Activated CD8-positive, alpha-beta memory T cell treated with anti-CD3 and anti-CD28 coated beads, Interleukin-2, amount 50 U/mL, for 24 hours (primary cell): ENCODE results near the gene EEFSEC.

Source experiments
- DNase-seq: peaks from one replicate; pipeline ENCODE4 v3.0.0-alpha.2; 2020; ENCODE audit errors: extremely low read depth

Gene EEFSEC

DNA sequence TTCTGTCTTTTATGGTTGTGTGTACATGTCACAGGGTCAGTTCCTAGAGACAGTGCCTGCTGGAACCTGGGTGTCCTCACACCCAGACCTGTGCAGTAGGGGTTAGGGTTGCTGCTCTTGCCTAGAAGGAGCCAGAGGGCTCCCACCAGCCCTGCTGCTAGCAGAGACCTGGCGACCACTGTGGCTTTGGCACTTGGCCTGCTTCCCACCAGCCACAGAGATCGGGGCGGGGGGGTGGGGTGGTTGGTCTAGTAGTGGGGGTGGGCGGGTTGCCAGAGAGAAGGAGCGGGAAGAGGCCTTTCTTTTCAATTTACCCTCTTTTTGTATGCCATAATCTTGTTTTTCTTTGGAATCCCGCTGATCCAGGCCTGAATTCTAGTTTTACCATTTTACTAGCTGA is 29.4 kb downstream of the EEFSEC start:
- DNase-seq = no peak

DNA sequence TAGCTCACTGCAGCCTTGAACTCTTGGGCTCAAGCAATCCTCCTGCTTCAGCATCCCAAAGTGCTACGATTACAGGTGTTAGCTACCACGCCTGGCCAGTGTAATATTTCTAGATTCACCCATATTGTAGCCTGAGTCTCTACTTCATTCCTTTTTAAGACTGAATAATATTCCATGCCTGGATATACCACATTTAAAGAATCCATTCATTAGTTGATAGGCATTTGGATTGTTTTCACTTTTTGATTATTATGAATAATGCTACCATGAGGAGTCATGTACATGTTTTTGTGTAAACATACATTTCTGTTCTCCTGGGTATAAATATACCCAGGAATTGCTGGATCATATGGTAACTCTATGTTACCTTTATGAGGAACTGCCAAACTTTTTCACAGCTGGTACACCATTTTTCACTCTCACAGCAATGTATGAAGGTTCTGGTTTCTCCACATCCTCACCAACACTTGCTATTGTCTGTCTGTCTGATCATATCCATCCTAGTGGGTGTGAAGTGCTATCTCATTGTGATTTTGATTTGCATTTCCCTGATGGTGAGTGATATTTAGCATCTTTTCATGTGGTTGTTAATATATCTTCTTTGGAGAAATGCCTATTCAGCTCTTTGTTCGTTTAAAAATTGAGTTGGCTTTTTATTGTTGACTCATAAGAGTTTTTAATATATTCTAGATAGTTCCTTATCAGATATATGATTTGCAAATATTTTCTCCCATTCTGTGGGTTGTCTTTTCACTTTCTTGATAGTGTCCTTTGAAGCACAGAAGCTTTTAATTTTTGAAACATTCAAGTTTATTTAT is 32.6 kb downstream of the EEFSEC start:
- no peak for DNase-seq

DNA sequence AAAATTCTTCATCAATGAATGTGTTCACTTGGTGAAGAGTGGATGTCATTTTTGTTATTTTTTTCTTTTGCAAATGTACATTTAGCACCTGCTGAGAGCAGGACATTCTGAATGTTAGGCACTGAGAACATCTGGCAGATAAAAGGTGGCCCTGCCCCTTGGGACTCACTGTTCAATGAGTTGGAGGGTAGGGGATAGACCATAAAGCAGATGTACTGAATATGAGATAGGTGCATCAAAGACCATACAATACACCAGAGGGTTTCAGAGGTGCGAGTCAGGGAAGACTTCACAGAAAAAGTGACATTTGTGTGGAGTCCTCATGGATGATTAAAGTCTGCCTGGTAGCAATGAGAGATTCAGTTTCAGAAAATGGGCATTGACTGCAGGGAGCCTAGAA is 34.2 kb downstream of the EEFSEC start:
- DNase-seq = no peak

DNA sequence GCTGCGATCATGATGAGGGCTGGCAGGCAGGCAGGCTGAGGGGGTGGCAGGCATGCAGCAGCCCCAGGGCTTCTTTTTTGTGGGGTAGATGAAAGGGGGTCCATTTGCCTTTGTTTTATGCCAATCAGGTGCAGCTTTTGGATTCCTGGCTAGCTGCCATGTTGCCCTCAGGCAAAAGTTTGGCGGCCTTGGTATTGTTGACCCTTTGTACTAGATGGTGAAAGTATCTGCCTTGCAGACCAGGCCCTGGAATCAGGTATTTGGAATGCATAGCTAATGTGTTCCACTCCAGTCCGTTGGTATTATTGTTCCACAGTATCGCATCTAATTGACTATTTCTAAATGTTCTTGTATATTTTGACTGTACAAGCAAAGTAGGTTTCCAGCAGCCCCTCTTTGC is 35.0 kb downstream of the EEFSEC start:
- DNase-seq = no peak

DNA sequence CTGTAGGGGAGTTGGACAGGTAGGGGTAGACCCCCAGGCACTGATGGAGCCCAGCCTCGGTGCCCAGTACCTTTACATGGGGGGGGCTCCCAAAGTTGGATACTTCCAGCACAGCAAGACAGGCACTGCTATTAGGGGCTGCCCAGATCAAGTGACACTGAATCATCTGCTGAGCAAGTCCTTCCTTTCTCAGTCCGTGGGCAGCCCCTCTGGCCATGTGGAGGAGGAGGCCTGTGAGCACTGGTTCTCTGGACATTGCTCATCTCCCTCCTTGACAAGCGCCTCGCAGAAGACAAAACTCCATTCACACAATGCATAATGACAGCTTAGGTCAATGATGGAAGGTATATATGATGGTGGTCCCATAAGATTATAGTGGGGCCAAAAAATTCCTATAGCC is 35.7 kb downstream of the EEFSEC start:
- DNase-seq = no peak

DNA sequence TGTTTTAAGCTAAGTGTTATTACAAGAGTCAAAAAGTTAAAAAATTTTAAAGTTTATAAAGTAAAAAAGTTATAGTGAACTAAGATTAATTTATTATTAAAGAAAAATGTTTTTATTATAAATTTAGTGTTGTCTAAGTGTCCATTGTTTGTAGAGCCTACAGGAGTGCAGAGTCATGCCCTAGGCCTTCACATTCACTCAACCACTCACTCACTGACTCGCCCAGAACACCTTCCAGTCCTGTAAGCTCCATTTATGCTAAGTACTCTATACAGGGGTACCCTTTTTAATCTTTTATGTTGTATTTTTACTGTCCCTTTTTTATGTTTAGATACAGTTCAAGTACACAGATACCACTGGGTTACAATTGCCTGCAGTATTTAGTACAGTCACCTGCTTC is 37.2 kb downstream of the EEFSEC start:
- DNase-seq = no peak

DNA sequence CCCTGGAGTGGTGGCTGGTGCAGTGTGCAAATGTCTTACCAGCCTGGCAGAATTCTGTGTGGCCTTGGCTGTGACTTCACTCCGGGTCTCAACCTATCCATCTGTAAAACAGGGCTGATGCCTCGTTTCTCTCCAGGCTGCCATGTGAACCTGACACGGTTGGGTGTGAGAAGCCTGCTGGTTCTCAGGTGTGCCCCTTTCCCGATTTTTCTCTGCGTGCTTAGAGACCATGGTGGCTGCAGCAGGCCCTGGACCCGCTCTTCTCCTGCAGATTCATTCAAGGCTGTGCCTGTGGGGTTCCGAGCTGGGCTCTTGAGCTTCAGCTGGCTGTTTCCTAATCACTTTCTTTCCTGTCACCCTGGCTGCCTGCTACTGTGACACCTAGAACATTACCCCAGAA is 38.9 kb downstream of the EEFSEC start:
- DNase-seq = no peak

DNA sequence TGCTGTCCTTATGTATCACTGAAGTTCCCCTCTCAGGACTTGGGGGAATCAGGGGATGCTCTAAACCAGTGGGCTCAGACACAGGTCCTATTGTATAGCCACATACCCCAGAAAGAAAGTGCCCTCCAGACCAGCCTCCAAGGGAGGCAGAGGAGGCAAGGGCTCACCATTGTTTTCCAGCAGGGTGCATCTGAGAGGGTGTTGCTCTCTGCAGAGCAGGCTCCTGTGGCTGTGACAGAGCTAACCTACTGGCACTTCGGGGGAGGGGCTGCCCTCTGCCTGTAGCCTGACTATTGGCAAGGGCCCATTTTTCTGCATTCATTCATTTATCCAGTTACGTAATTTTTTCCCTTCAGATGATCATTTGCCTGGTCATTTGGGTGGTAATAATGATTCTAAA is 39.9 kb downstream of the EEFSEC start:
- no peak for DNase-seq

DNA sequence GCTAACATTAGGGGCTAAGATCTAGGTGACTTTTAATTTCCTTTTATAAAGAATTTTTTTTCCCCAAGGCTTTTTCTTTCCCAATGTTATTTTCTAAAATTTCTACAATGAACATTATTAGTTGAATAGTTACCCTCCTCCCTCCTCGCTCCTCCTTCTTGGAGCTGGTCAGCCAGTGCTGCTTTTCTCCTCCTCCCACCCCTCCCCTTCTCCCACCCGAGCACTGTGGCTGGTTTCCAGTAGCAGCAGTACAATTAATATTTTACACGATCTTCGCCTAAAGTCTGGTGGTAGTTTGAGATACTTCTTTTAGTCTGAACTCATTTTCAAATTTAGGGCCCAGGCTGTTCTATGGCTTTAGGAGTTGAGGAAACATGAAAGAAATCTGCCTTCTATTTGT is 41.6 kb downstream of the EEFSEC start:
- no peak for DNase-seq

DNA sequence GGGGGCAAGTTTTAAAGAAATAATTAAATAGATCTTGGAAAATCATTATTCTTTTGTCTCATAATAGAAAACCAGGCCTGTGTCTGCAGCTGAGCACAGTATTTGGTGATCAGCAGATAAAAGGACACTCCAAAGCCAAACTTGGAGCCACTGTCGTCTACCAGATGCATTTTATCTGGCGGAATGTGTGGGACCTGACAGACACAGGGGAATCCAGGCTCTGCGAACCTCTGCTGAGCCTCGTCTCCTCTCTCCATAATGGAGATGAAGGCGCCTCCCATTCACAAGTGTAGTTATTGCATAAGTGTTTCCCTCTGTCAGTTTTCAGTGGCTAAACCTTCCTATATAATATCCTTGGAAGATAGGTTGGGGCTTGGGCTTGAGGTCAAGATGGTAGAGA is 42.1 kb downstream of the EEFSEC start:
- no peak for DNase-seq

DNA sequence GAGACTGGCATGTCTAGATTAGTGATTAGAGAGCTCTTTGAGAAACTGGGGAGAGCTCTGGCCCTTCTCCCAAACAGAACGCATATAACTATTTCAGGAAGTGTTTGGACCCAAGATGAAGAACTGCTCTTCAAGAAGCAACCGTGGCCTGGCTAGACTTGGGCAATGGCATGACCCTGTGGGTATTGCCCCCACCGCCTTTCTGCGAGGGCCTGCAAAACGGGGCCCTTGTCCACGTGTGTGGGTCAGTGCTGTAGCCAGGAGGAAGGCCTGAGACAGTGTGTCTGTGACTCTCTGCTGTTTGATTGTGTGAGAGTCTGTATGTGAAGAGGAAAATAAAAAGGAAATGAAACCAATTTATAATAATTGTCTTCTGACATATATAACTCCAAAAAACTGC is 42.5 kb downstream of the EEFSEC start:
- no peak for DNase-seq

DNA sequence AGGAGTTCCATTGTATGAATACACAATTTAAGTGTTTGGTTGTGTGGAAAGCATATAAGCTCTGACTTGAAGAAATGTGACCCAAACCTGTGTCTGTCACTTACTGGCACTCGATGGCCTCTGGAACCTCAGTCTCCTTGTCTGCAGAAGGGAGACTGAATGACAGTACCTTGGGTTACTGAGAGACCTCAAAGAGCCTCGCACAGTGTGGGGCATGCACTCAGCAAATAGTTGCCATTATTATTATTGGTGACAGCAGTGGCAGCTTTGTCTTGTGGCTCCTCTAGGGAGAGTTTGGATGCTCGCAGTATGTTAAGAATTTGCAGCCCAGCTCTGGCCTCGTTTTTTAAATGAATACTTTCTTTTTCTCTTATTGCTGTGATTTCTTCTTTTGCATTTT is 43.4 kb downstream of the EEFSEC start:
- DNase-seq = no peak

DNA sequence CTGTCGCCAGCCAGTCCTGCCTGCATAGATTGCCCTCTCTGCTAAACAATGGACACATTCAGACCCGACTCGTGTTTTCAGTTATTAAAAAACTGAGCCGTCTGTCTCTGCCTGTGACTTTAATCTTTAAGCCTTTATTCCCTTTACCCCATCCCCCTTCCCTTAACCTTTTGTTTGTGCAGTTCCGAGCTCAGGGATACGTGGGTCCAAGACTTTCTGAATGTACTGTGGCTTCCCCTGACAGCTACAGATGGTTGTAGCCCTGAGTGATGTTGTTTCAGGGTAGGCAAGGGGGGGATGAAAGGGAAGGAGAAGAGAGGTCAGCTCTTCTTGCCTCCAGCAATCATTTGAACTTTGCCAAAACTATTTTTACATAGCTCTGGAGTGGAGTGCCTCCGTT is 44.6 kb downstream of the EEFSEC start:
- DNase-seq = no peak

DNA sequence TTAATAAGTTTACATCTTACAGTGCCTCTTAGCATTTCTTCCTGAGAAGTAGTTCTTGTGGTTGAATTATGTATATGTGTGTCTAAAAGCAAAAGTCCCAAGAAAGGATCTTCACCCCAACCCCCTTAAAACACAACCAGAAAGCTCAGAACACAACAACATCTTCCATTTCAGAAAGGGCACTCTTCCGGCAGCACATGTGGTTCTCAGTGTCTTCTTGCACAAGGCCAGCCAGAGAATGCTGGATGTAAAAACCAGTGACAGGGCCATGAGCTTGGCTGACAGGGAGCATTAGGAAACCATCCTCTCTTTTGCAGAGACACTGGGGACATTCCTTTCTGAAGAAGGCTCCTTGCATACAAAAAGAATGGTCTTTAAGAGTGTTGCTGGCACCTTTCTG is 45.0 kb downstream of the EEFSEC start:
- DNase-seq = no peak

DNA sequence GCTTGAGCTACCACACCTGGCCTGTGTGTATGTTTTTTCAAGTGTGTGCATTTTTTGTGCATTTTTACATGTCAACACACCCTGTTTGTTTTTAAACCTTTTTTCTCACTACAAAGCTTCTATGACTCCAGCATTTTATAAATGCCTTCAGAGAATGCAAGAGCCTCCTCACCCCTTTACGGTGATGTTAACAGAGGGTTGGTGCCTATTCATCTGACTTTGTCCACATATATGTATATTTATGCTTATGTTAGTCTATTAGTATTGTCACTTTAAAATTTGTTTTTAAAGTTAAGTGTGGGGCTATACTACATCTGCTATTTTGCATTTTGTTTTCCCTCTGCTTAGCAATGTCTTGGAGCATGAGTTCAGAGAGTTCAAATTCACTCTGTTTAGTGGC is 45.8 kb downstream of the EEFSEC start:
- DNase-seq = no peak

DNA sequence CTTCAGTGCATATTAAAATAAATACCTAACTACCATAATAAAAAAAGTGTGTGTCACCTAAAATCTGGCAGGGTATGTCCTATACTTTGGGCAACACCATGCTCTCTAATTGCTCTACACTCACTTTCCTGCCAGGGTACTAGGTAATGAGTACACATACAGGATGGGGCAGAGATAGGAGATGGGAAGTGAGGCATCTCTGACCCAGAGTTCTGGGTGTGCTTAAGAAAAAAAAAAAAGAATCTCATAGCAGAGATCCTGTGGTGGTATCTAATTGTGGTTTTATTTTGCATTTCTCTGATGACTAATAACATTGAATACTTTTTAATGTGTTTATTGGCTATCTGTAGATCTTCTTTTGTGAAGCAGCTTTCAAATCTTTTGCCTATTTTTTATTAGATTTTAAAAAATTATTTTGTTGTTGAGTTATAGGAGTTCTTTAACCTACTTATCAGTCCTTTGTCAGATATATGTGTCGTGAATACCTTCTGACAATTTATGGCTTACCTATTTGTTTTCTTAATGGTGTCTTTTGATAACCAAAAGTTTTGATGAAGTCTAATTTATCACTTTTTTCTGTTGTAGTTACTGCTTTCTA is 48.0 kb downstream of the EEFSEC start:
- DNase-seq = no peak

DNA sequence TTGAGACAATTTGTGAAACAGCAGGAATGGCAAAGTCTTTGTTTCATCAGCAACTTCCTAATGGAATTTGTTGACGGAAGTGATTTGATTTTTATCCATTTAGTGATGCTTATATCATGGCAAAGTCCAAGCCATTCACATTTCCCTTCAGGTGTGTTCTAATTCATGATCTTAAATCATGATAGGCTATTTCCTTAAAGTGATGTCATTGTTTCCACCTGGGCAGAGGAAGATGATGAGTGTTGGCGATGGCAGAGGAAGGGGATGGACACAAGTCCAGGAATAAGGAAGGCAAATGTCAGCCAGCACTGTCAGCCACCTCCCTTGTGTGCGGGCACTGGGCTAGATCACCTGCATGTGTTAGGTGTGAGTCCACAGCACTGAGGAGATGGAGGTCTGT is 49.9 kb downstream of the EEFSEC start:
- DNase-seq = no peak

DNA sequence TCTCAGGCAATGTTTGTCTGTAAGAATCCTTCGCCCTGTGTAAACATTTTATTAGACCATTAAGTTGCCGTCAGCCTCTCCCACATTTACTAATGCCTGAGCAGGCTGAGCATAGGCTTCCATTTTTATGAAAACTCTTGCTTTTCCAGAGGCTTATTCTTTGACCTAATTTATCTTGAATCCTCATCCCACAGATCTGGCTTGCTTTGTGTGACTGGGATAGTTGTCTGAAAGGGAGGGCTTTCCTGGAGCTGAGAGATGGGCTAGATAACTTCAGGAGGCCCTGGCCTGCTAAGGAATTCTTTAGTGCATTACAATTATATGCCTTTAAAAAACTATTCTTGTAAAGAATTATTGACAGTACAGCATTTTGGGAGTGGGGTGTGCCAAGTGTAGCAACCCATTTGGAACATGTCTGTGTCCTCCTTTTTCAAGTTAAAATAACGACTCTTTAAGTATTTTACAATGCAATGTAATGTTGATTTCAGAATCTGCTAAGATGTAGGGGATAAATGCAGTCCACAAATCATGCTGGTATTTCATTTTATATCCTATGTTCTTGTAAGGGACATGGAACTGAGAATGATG is 52.4 kb downstream of the EEFSEC start:
- no peak for DNase-seq

DNA sequence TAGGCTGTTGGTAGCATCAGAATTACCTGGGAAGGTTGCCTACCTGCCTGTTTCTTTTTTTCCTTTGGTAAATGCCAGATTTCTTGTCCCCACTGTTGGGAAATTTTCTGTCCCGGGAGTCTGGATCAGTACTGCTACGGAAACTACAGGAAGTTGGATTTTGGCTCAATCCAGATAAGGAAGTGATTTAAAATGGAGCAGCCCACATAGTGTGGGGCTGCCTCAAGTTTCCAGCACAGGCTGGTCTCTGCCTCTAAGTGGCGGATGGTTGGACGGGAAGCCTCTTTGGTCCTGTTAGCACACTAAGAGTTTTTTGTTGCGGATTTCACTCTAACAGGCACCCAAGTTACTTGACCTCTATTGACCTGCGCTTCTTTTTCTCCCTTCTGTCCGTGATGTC is 54.7 kb downstream of the EEFSEC start:
- no peak for DNase-seq

DNA sequence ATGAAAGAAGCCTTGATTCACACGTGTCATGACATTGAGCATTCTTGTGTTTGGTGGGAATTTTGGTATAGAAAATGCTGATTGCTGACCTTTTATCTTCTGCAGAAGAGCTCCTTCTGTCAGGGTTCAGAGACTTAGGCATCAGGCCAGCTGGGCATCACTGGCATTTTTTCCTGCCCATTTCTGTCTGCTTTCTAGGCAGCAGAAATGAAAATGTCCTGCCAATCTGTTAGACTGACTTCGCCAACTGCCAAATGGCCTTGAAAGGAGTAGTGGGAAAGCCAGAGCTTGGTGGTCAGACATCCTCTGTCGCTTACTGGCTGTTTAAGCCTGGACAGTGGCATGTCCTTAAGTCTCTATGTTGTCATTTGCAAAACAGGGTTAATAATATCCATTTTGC is 57.4 kb downstream of the EEFSEC start:
- no peak for DNase-seq

DNA sequence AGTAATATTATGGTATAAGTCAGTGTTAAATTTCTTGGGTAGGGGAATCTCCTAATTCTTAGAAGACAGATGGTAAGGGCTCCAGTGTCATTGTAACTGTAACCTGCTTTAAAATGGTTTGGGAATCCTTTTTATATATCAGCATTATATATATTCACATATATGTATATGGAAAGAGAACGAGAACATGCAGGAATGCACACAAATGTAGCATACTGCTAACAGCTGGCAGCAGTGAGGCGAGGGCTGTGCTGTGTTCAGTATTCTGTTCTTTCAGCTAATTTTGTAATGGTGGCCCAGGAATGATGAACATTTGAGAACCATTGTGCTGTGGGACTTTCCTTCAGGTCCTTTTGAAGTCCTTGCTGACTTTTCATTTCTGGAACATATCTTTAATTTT is 60.8 kb downstream of the EEFSEC start:
- DNase-seq = no peak

DNA sequence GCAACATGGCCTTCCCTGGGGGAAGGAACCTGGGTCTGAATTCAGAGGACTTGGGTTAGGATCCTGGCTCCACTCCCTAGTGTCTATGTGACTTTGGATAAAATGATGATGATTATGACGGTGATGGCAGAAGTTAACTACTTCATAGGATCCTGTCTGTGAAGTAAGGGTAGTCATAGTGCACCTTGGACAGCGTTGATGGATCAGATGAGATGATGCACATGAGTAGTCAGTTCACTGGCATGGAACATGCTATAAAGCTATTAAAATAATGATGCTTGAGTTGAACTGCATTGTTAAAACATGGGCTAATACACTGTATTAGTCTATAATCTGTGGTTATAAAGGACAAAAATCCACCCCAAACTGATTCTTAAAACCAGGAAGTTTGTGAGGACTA is 62.0 kb downstream of the EEFSEC start:
- no peak for DNase-seq

DNA sequence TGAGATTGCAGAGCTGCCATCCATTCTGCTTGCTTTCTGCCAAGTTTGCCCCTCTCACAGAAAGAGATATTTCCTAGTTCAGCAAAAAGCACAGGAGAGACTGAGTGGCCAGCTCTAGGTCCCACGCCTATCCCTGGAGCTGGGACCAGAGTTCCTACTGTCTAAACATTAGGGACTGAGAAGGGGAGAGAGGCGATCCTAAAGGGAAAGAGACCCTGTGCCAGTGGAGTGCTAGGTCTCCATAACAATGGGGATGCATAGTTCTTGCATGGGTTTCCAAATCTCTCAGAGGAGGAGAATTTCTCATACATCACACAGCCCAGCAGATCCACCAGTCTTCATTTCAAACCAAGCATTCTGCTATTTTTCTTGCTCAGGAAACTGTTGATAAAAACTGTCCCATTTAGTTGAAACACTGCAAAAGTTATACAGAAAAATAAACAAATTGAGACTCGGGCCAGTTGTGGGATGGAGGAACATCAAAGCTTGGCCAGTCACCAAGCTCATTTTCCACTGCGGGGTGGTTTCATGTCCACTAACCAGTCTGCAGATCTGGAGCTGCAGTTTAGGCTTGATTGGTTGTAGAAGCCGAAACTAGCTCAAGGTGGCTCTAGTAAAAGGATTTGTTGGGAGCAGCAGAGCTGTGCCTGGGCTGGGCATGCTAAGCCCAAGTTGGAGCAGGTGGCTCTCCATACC is 62.7 kb downstream of the EEFSEC start:
- no peak for DNase-seq
